Memory B cell (primary cell): ENCODE results near the gene MICAL3.
"Not testable (repeated sequence)": the region's sequence is repeated elsewhere in the genome, so short reads cannot be mapped to it uniquely, and the experiment has no call there.

Source experiments
- ATAC-seq: fragments of 150-1000 bp; cut with Tn5 transposase; 2 replicates; pipeline ENCODE4 v1.10.0; 2021; ENCODE audit warnings: low read depth, mild to moderate bottlenecking, moderate library complexity
- DNase-seq, 2 donors: peaks; one replicate each; pipeline ENCODE4 v3.0.0; 2022; ENCODE audit warnings: low spot score in 2 of 2
- H3K27ac Mint-ChIP-seq: one replicate; pipeline ENCODE4 v1.8.0; 2022; ENCODE audit warnings: mild to moderate bottlenecking, moderate library complexity, mixed read lengths
- H3K27me3 Mint-ChIP-seq: one replicate; pipeline ENCODE4 v1.8.0; 2022; ENCODE audit warnings: mixed read lengths
- H3K36me3 Mint-ChIP-seq: one replicate; pipeline ENCODE4 v1.8.0; 2022; ENCODE audit warnings: mild to moderate bottlenecking, mixed read lengths
- H3K4me1 Mint-ChIP-seq: one replicate; pipeline ENCODE4 v1.8.0; 2022; ENCODE audit warnings: mixed read lengths
- H3K4me3 Mint-ChIP-seq: one replicate; pipeline ENCODE4 v1.8.0; 2022; ENCODE audit warnings: mild to moderate bottlenecking, moderate library complexity, mixed read lengths
- H3K9me3 Mint-ChIP-seq: one replicate; pipeline ENCODE4 v1.8.0; 2022; ENCODE audit warnings: mixed read lengths

MICAL3 gene

DNA sequence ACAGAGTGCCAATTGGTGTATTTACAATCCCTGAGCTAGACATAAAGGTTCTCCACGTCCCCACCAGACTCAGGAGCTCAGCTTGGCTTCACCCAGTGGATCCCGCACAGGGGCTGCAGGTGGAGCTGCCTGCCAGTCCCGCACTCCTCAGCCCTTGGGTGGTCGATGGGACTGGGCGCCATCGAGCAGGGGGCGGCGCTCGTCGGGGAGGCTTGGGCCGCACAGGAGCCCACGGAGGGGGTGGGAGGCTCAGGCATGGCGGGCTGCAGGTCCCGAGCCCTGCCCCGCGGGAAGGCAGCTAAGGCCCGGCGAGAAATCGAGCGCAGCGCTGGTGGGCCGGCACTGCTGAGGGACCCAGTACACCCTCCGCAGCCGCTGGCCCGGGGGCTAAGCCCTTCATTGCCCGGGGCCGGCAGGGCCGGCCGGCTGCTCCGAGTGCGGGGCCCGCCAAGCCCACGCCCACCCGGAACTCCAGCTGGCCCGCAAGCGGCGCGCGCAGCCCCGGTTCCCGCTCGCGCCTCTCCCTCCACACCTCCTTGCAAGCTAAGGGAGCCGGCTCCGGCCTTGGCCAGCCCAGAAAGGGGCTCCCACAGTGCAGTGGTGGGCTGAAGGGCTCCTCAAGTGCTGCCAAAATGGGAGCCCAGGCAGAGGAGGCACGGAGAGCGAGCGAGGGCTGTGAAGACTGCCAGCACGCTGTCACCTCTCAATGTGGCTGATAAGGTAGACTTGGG, 29.0 kb upstream of the MICAL3 start:
- H3K27me3 Mint-ChIP-seq, H3K4me3 Mint-ChIP-seq, DNase-seq, ATAC-seq, H3K36me3 Mint-ChIP-seq, H3K9me3 Mint-ChIP-seq: not testable (repeated sequence)
- Mint-ChIP-seq H3K4me1 (peaks cover 31% of the 10 kb centered on the region), H3K27ac (peak overlapping the region; percentile 14)

DNA sequence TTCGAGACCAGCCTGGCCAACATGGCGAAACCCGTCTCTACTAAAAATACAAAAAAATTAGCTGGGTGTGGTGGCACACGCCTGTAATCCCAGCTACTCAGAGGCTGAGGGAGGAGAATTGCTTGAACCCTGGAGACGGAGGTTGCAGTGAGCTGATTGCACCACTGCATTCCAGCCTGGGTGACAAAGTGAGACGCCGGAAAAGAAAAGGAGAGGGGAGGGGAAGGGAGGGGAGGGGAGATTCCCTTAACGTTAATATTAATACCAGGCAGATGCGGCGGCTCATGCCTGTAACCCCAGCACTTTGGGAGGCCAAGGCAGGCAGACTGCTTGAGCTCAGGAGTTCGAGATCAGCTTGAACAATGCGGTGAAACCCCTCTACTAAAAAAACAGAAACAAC, 26.8 kb upstream of the MICAL3 start:
- ATAC-seq, H3K27me3 Mint-ChIP-seq, H3K9me3 Mint-ChIP-seq, DNase-seq, H3K27ac Mint-ChIP-seq, H3K4me3 Mint-ChIP-seq, H3K36me3 Mint-ChIP-seq: not testable (repeated sequence)
- peaks cover 14% of the 10 kb centered on the region for H3K4me1 Mint-ChIP-seq

DNA sequence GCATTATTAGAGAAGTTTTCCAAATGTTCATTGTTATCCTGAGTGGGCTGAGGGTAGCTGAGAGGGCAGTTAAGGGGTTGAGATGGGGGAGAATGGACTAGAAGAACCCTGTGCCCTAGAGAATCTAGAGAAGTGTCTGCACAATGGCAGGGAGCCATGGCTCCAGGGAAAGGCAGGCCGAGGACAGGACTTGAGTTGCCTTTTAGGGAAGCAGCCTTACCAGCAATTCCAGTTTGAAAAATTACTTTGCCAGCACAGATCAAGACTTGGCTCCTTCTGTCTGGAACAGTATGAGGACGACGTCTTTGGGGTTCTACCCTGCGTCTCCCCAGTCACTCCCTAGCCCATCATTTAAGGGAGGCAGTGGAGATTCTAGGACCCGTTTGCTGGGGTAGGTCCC, 25.7 kb upstream of the MICAL3 start:
- H3K4me3 Mint-ChIP-seq: no peak overlapping the region

DNA sequence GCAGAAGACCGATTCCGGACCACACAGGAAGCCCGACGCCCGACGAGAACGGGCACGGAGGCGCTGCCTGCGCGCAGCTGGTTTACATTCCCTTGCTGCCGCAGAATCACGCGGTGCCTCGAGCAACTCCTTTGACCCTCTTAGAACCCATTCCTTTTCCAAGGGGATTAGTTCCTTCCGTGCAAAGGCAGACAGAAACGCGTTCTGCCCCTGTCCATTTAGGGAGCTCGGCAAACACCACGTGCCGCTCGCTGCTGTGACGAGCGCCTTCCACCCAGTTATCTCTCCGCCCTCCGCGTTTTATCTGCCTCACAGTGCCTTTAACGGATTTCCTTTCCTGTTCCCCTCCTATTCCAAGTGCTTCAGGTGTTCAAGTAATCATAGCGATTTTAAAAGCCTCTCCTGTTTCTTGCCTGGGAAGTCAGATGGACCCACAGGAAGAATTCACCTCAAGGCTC, 24.1 kb upstream of the MICAL3 start:
- Mint-ChIP-seq H3K4me3 (peak overlapping the region; percentile 3), H3K36me3 (no peaks in the 10 kb centered on the region), H3K27me3 (no peaks in the 10 kb centered on the region), H3K9me3 (no peaks in the 10 kb centered on the region), H3K4me1 (peaks cover 7% of the 10 kb centered on the region), H3K27ac (no peak overlapping the region)
- DNase-seq: no peak
- ATAC-seq: no peak

More for the DNA sequence above, 25.7 kb upstream of the MICAL3 start:
- H3K9me3 Mint-ChIP-seq: no peaks in the 10 kb centered on the region
- H3K36me3 Mint-ChIP-seq: no peaks in the 10 kb centered on the region
- H3K4me1 Mint-ChIP-seq: peaks cover 8% of the 10 kb centered on the region
- ATAC-seq: no peak
- DNase-seq: no peak
- no peaks in the 10 kb centered on the region for H3K27me3 Mint-ChIP-seq
- H3K27ac Mint-ChIP-seq: no peak overlapping the region

DNA sequence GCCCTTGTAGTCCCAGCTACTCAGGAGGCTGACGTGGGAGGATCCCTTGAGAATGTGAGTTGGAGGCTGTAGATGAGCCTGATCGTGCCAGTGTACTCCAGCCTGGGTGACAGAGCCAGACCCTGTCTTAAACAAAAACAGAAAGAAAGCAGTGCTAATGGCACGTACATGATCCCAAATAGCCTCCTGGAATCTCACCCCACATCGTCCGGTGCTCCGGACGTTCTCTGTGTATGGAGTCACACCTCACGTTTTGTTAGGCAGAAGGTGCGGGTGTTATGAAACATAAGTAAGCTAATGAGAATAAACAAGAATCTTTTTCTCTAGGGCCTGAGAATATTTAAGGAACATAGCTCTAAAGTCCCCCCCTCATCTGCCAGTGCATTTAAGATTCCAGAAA, 23.7 kb upstream of the MICAL3 start:
- Mint-ChIP-seq H3K27ac (no peak overlapping the region), H3K4me1 (peaks cover 7% of the 10 kb centered on the region), H3K27me3 (no peaks in the 10 kb centered on the region), H3K36me3 (no peaks in the 10 kb centered on the region), H3K4me3 (peak overlapping the region; percentile 3), H3K9me3 (no peaks in the 10 kb centered on the region)
- DNase-seq: no peak
- ATAC-seq: no peak

DNA sequence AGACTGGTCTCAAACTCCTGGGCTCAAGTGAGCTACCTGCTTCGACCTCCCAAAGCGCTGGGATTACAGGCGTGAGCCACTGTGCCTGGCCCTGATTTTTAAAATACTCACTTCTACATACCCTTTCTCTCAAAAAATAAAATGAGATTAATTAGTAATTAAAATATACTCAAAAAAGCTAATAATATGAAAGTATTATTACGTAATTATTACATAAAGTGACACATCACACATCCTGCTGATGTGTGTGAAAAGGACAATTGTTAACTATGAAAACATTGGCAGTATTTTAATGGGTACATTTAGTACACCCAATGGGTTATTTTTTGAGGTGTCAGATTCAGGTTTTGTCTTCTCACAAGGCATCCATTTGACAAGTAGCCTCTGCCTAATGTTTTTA, 21.4 kb upstream of the MICAL3 start:
- H3K27ac Mint-ChIP-seq: no peak overlapping the region
- H3K36me3 Mint-ChIP-seq: no peaks in the 10 kb centered on the region
- no peak overlapping the region for H3K4me3 Mint-ChIP-seq
- DNase-seq: no peak
- no peaks in the 10 kb centered on the region for H3K27me3 Mint-ChIP-seq
- no peaks in the 10 kb centered on the region for H3K9me3 Mint-ChIP-seq
- no peak for ATAC-seq
- peaks cover 7% of the 10 kb centered on the region for H3K4me1 Mint-ChIP-seq

DNA sequence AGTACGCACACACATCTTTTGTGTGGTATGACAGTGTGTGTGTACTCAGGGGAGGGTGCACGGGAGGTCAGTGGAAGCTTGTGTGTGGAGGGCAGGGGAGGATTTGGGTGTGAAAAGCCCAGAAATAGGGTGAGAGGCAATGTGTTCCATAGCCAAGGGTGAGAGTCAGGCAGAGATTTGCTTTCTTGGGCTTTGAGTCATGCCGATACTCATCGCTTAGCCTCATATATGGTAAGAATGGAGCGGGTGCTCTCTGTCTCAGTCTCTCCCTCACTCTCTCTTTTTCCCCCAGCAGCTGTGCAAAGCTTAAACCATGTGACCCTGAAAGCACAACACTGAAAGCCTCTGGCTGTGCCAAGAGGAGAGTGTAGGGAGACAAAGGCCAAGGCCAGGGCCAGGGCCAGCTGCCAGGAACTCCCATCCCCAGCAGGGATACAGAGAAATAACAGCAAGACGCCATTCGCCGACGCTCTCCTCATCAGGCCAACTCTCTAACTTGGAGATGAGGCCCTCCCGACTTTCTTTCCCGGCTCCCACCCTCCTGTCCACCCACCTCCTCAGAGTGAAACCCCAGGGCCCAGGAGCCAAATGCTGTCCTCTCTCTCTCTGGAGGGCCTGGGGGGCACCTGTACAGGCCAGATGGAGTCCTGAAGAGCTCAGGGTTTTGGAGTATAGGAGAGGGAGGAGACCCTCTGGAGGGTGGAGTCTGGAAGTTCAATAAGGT, 20.3 kb upstream of the MICAL3 start:
- no peak overlapping the region for H3K4me3 Mint-ChIP-seq
- no peaks in the 10 kb centered on the region for H3K27me3 Mint-ChIP-seq
- H3K36me3 Mint-ChIP-seq: no peaks in the 10 kb centered on the region
- no peak for DNase-seq
- H3K27ac Mint-ChIP-seq: no peak overlapping the region
- no peak for ATAC-seq
- H3K4me1 Mint-ChIP-seq: peaks cover 7% of the 10 kb centered on the region
- no peaks in the 10 kb centered on the region for H3K9me3 Mint-ChIP-seq

DNA sequence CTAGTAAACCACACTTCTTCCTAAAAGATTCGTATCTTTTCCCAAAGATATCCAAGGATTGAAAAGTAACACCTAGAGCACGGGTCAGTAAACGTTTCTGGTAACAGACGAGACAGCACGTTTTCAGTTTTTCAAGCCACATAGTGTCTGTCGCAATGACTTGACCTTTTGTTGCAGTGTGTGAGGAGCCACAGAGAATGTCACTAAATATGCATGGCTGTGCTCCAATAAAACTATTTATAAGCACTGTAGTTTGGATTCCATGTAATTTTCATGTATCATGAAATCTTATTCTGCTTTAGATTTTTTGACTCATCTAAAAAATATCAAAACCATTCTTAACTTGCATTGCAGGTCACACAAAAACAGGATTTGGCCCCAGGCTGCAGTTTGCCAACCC, 18.3 kb upstream of the MICAL3 start:
- no peak for DNase-seq
- no peak for ATAC-seq
- Mint-ChIP-seq H3K36me3 (no peaks in the 10 kb centered on the region), H3K4me1 (peaks cover 7% of the 10 kb centered on the region), H3K27me3 (no peaks in the 10 kb centered on the region), H3K27ac (no peak overlapping the region), H3K4me3 (no peak overlapping the region), H3K9me3 (no peaks in the 10 kb centered on the region)

DNA sequence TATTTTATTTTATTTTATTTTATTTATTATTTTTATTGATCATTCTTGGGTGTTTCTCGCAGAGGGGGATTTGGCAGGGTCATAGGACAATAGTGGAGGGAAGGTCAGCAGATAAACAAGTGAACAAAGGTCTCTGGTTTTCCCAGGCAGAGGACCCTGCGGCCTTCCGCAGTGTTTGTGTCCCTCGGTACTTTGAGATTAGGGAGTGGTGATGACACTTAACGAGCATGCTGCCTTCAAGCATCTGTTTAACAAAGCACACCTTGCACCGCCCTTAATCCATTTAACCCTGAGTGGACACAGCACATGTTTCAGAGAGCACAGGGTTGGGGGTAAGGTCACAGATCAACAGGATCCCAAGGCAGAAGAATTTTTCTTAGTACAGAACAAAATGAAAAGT, 16.5 kb upstream of the MICAL3 start:
- H3K36me3 Mint-ChIP-seq, DNase-seq, H3K4me1 Mint-ChIP-seq, H3K27ac Mint-ChIP-seq, ATAC-seq, H3K4me3 Mint-ChIP-seq, H3K27me3 Mint-ChIP-seq, H3K9me3 Mint-ChIP-seq: not testable (repeated sequence)

DNA sequence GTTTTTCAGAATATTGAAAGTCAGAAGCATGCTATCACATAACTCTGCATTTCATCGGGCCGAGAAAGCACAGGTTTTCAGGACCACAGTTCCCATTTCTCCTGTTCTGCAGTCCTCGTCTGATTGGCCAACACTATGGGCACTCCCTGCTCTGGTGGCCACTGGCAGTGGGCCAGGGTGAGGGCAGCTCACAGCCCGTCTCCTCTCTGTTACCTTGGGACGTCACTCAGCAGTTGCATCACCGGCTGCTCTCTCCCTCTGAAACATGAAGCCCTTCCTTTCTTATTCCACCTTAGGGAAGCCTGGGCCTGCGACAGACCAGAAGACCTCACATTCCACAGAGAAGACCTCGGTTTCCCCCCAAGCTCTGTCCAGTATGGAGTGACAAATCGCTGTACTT, 11.4 kb upstream of the MICAL3 start:
- no peaks in the 10 kb centered on the region for H3K27me3 Mint-ChIP-seq
- no peak overlapping the region for H3K27ac Mint-ChIP-seq
- ATAC-seq (no peak), DNase-seq (no peak)
- H3K9me3 Mint-ChIP-seq: no peaks in the 10 kb centered on the region
- H3K4me3 Mint-ChIP-seq: no peak overlapping the region
- H3K4me1 Mint-ChIP-seq: peaks cover 4% of the 10 kb centered on the region
- H3K36me3 Mint-ChIP-seq: no peaks in the 10 kb centered on the region

DNA sequence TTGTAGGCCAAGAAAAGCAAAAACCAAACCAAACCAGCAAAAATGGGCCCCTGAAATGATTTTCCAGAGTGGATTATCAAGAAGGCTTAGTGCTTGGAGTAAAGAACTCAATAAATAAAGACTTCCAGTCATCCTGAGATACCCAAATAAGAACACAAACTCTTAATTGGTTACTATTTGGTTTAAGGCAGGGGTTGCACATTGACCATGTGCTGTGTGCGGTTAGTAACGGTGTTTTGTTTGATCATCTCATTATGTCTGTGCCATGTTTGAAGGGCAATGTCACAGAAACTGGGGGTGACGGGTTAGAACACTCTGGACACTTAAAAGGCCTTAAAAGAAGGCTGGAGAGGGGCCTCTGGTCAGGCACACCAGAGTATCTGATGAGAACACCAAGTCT, 9.7 kb upstream of the MICAL3 start:
- H3K27me3 Mint-ChIP-seq: no peaks in the 10 kb centered on the region
- ATAC-seq (no peak), DNase-seq (no peak)
- H3K36me3 Mint-ChIP-seq: no peaks in the 10 kb centered on the region
- H3K4me1 Mint-ChIP-seq: peaks cover 6% of the 10 kb centered on the region
- H3K4me3 Mint-ChIP-seq: no peak overlapping the region
- no peaks in the 10 kb centered on the region for H3K9me3 Mint-ChIP-seq
- H3K27ac Mint-ChIP-seq: no peak overlapping the region

DNA sequence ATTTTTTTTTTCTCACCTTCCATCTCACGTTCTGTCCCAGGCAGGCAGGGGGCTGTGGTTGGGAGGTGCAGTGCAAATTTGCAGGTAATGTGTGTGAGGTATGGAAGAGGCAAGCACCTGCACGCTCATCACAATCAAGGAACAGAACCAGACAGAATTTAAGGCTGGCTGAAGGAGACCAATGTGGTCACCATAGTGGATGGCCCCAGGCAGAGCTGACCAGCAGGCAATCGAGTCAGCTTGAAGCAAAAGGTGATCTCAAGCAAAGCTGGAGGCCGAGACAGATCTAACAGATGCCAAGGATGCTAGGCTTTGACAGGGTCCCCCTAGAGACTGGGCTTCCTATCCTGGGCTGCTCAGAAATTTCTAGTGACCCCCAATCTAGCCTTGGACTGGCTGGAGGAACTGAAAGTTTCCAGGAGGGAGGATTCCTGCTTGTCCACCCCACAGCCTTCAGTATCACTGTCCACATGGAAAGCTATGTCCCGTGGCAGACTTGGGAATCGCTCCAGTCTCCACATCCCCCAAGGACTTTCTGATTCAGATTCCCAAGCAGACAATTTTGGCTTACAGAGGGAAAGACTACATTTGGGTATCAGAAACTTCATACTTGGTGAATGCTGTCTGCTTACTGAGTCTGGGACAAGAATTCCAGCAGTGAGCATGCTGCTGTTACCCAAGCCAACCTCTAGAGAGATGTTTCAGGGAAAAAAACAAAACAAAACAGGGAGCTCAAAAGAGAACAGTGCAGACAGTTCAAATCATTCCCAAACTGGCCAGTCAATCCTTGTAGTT, 9.0 kb upstream of the MICAL3 start:
- no peaks in the 10 kb centered on the region for H3K36me3 Mint-ChIP-seq
- DNase-seq (no peak), ATAC-seq (no peak)
- peaks cover 6% of the 10 kb centered on the region for H3K4me1 Mint-ChIP-seq
- no peaks in the 10 kb centered on the region for H3K27me3 Mint-ChIP-seq
- no peak overlapping the region for H3K27ac Mint-ChIP-seq
- H3K9me3 Mint-ChIP-seq: no peaks in the 10 kb centered on the region
- H3K4me3 Mint-ChIP-seq: no peak overlapping the region

DNA sequence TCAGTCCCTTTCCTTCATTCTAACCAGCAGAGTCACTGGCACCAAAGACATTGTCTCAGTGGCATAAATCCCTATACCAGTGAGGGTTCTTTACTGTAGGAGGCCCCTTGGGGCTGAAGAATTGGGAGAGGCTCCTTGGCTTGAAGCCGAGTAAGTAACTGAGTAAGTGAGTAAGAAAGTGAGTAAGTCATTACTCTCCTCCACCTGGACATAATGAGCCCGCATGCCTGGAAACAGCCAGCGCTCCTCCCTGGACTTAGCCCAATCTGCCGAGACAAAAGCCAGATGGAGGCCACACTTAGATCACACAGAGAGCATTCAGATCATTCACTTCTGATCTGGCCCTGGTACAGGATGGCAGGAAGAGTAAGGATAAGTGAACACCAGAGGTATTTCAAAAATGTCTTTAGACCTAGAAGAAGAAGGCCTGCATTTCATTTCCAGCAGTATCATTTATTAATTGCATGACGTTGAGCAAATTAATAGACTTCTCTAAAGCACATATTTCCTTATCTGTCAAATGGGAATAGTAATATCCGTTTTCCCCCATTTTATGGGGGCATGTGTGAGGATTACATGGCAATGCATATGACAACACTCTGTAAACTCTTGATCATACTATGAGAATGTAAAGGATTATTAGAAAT, 8.2 kb upstream of the MICAL3 start:
- H3K27me3 Mint-ChIP-seq: no peaks in the 10 kb centered on the region
- no peaks in the 10 kb centered on the region for H3K36me3 Mint-ChIP-seq
- no peak overlapping the region for H3K27ac Mint-ChIP-seq
- peaks cover 6% of the 10 kb centered on the region for H3K4me1 Mint-ChIP-seq
- ATAC-seq (no peak), DNase-seq (no peak)
- no peaks in the 10 kb centered on the region for H3K9me3 Mint-ChIP-seq
- H3K4me3 Mint-ChIP-seq: no peak overlapping the region
